Stimulated activated CD8-positive, alpha-beta memory T cell treated with anti-CD3 and anti-CD28 coated beads, Interleukin-12 subunit alpha, Interleukin-12 subunit beta, amount 100 ng/mL, for 24 hours (primary cell): ENCODE results near the gene UQCC2.

ENCODE experiments used
- DNase-seq: peaks from one replicate; pipeline ENCODE4 v3.0.0-alpha.2; 2020; ENCODE audit errors: extremely low read depth

The UQCC2 gene

GRCh38 chr6:33654831-33655554 is 56.5 kb downstream of the UQCC2 start:
- DNase-seq = no peak

- DNase-seq = no peak
These were observed 59.5 kb downstream of the UQCC2 start for GRCh38 chr6:33652002-33652401.

- no peak for DNase-seq
These were observed 60.1 kb downstream of the UQCC2 start for GRCh38 chr6:33651403-33651802.
